Measurements from ENCODE around the gene NODAL.

The NODAL gene

GRCh38 chr10:70432561-70433263 is 8.8 kb downstream of the NODAL start:
- H3K36me3 ChIP-seq (ENCODE audit: control insufficient read depth in 2 of 2, insufficient read depth in 2 of 2, low read length in 2 of 2) = peaks cover 6 to 12% of the 10 kb centered on the region in 2 donors
- no peak overlapping the region for H3K27ac ChIP-seq (ENCODE audit: low read depth in 2 of 2, low read length in 2 of 2)
- peaks cover 13 to 18% of the 10 kb centered on the region in 2 donors for H3K4me1 ChIP-seq (ENCODE audit: control insufficient read depth in 2 of 2, insufficient read depth in 2 of 2, low read length in 2 of 2)
- H3K9ac ChIP-seq (ENCODE audit: low read depth in 1 of 2, low read length in 2 of 2) = no peak overlapping the region
- H3K4me3 ChIP-seq (ENCODE audit: low read length in 2 of 2) = no peak overlapping the region
- H3K27me3 ChIP-seq (ENCODE audit: control insufficient read depth in 2 of 2, insufficient read depth in 2 of 2, low read length in 2 of 2) = peaks cover 0 to 3% of the 10 kb centered on the region in 2 donors
- H3K9me3 ChIP-seq (ENCODE audit: control insufficient read depth in 2 of 2, low read length in 2 of 2) = no peaks in the 10 kb centered on the region

- H3K4me3 ChIP-seq (ENCODE audit: low read length in 2 of 2) = no peak overlapping the region
- H3K4me1 ChIP-seq (ENCODE audit: control insufficient read depth in 2 of 2, insufficient read depth in 2 of 2, low read length in 2 of 2) = peaks cover 13 to 18% of the 10 kb centered on the region in 2 donors
- no peaks in the 10 kb centered on the region for H3K27me3 ChIP-seq (ENCODE audit: control insufficient read depth in 2 of 2, insufficient read depth in 2 of 2, low read length in 2 of 2)
- no peak overlapping the region for H3K9ac ChIP-seq (ENCODE audit: low read depth in 1 of 2, low read length in 2 of 2)
- peak overlapping the region in 1 of 2 donors; percentile 76 for H3K27ac ChIP-seq (ENCODE audit: low read depth in 2 of 2, low read length in 2 of 2)
- H3K9me3 ChIP-seq (ENCODE audit: control insufficient read depth in 2 of 2, low read length in 2 of 2) = no peaks in the 10 kb centered on the region
- peaks cover 11 to 16% of the 10 kb centered on the region in 2 donors for H3K36me3 ChIP-seq (ENCODE audit: control insufficient read depth in 2 of 2, insufficient read depth in 2 of 2, low read length in 2 of 2)
Measured at GRCh38 chr10:70432101-70432500, 9.4 kb downstream of the NODAL start.

DNA sequence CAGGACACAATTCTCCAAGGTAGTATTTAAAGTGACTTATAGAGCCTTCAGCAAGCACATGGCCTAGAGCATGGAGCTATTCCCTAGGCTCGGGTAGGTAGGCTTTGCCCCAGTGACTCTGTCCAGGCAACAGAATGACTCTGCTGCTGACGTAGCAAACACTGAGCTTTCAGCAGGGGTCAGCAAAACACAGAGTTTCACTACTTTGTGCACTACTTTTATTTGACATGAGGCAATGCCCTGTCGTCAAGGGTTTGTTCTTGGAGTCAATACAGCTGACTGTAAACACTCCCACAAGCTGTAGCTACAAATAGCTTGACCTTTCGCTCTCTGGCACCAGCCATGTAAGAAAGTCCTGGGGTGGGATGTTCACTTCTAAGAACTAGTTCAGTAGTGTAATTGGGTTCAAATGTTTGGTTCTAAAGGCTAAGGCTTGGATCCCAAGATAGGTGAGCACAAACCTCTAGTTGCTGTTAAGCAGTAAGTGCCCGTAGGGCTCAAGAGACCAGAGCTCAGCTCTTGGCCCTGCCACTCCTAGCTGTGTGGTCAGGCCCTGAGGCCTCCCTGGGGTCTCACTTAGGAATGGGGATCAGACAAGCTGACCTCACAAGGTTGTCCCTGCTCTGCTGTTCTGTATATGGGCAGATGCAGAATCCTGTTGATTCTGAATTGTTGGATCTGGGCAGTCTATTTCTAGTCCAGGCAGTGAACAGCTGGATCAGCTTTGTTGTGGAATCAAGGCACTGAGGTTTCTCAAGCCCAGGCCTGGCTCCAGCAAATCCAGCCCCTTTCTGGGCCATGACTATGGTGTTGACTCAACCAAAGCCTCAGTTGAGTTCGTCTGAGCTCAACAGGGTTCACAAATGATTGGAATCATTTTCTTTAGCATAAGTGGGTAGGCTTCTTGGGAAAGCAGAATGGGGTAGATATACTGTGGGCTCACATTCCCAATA is 10.7 kb downstream of the NODAL start:
- Histone ChIP-seq H3K27me3 (ENCODE audit: control insufficient read depth in 2 of 2, insufficient read depth in 2 of 2, low read length in 2 of 2) (no peaks in the 10 kb centered on the region), H3K27ac (ENCODE audit: low read depth in 2 of 2, low read length in 2 of 2) (peak overlapping the region; percentile 75 to 76), H3K4me1 (ENCODE audit: control insufficient read depth in 2 of 2, insufficient read depth in 2 of 2, low read length in 2 of 2) (peaks cover 16 to 25% of the 10 kb centered on the region in 2 donors), H3K4me3 (ENCODE audit: low read length in 2 of 2) (no peak overlapping the region), H3K36me3 (ENCODE audit: control insufficient read depth in 2 of 2, insufficient read depth in 2 of 2, low read length in 2 of 2) (peaks cover 11 to 25% of the 10 kb centered on the region in 2 donors), H3K9ac (ENCODE audit: low read depth in 1 of 2, low read length in 2 of 2) (no peak overlapping the region), H3K9me3 (ENCODE audit: control insufficient read depth in 2 of 2, low read length in 2 of 2) (no peaks in the 10 kb centered on the region)

GRCh38 chr10:70426823-70427222 is 14.7 kb downstream of the NODAL start:
- Histone ChIP-seq H3K27me3 (ENCODE audit: control insufficient read depth in 2 of 2, insufficient read depth in 2 of 2, low read length in 2 of 2) (no peaks in the 10 kb centered on the region), H3K9ac (ENCODE audit: low read depth in 1 of 2, low read length in 2 of 2) (no peak overlapping the region), H3K27ac (ENCODE audit: low read depth in 2 of 2, low read length in 2 of 2) (no peak overlapping the region), H3K4me3 (ENCODE audit: low read length in 2 of 2) (no peak overlapping the region), H3K9me3 (ENCODE audit: control insufficient read depth in 2 of 2, low read length in 2 of 2) (no peaks in the 10 kb centered on the region), H3K36me3 (ENCODE audit: control insufficient read depth in 2 of 2, insufficient read depth in 2 of 2, low read length in 2 of 2) (peaks cover 32 to 57% of the 10 kb centered on the region in 2 donors), H3K4me1 (ENCODE audit: control insufficient read depth in 2 of 2, insufficient read depth in 2 of 2, low read length in 2 of 2) (peaks cover 28 to 29% of the 10 kb centered on the region in 2 donors)

DNA sequence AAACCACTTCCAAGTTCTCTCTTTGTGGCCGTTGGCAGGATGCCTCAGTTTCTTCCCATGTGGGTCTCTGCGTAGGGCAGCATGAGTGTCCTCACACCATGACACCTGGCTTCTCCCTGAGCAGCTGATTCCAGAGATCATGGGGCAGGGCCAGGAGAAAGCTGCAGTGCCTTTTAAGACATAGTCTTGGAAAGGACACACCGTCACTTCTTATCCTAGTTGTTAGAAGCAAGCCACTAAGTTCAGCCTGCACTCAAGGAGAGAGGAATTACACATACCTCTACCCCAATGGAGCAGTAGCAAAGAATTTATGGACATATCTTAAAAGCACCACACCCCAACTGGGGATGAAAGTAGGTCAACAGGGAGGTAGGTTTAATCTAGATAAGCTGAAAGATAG is 16.4 kb downstream of the NODAL start:
- Histone ChIP-seq H3K4me3 (ENCODE audit: low read length in 2 of 2) (no peak overlapping the region), H3K36me3 (ENCODE audit: control insufficient read depth in 2 of 2, insufficient read depth in 2 of 2, low read length in 2 of 2) (peaks cover 42 to 72% of the 10 kb centered on the region in 2 donors), H3K27me3 (ENCODE audit: control insufficient read depth in 2 of 2, insufficient read depth in 2 of 2, low read length in 2 of 2) (no peaks in the 10 kb centered on the region), H3K4me1 (ENCODE audit: control insufficient read depth in 2 of 2, insufficient read depth in 2 of 2, low read length in 2 of 2) (peaks cover 14 to 18% of the 10 kb centered on the region in 2 donors), H3K9me3 (ENCODE audit: control insufficient read depth in 2 of 2, low read length in 2 of 2) (no peaks in the 10 kb centered on the region), H3K27ac (ENCODE audit: low read depth in 2 of 2, low read length in 2 of 2) (peak overlapping the region in 1 of 2 donors; percentile 39), H3K9ac (ENCODE audit: low read depth in 1 of 2, low read length in 2 of 2) (no peak overlapping the region)

- no peak overlapping the region for H3K9ac ChIP-seq (ENCODE audit: low read depth in 1 of 2, low read length in 2 of 2)
- peaks cover 42 to 76% of the 10 kb centered on the region in 2 donors for H3K36me3 ChIP-seq (ENCODE audit: control insufficient read depth in 2 of 2, insufficient read depth in 2 of 2, low read length in 2 of 2)
- H3K4me1 ChIP-seq (ENCODE audit: control insufficient read depth in 2 of 2, insufficient read depth in 2 of 2, low read length in 2 of 2) = peaks cover 11 to 15% of the 10 kb centered on the region in 2 donors
- no peaks in the 10 kb centered on the region for H3K9me3 ChIP-seq (ENCODE audit: control insufficient read depth in 2 of 2, low read length in 2 of 2)
- no peak overlapping the region for H3K27ac ChIP-seq (ENCODE audit: low read depth in 2 of 2, low read length in 2 of 2)
- H3K4me3 ChIP-seq (ENCODE audit: low read length in 2 of 2) = no peak overlapping the region
- H3K27me3 ChIP-seq (ENCODE audit: control insufficient read depth in 2 of 2, insufficient read depth in 2 of 2, low read length in 2 of 2) = no peaks in the 10 kb centered on the region
Measured at GRCh38 chr10:70424320-70424719, 17.2 kb downstream of the NODAL start.

DNA sequence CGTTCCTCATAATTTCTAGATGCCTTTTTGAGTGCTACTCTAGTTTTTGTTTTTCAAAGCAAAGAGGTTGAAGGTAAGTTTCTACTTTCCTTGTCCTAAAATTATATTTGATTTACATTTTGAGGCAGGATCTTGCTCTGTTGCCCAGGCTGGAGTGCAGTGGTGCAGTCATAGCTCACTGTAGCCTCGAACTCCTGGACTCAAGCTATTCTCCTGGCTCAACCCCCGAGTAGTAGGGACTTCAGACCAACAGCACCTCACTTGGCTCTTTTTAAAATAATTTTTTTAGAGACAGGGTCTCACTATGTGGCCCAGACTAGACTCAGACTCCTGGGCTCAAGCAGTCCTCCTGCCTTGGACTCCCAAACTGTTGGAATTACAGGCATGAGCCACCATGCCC is 22.8 kb downstream of the NODAL start:
- no peak overlapping the region for H3K9ac ChIP-seq (ENCODE audit: low read depth in 1 of 2, low read length in 2 of 2)
- H3K9me3 ChIP-seq (ENCODE audit: control insufficient read depth in 2 of 2, low read length in 2 of 2) = no peaks in the 10 kb centered on the region
- H3K36me3 ChIP-seq (ENCODE audit: control insufficient read depth in 2 of 2, insufficient read depth in 2 of 2, low read length in 2 of 2) = peaks cover 25 to 43% of the 10 kb centered on the region in 2 donors
- H3K4me1 ChIP-seq (ENCODE audit: control insufficient read depth in 2 of 2, insufficient read depth in 2 of 2, low read length in 2 of 2) = no peaks in the 10 kb centered on the region
- no peak overlapping the region for H3K4me3 ChIP-seq (ENCODE audit: low read length in 2 of 2)
- H3K27me3 ChIP-seq (ENCODE audit: control insufficient read depth in 2 of 2, insufficient read depth in 2 of 2, low read length in 2 of 2) = no peaks in the 10 kb centered on the region
- no peak overlapping the region for H3K27ac ChIP-seq (ENCODE audit: low read depth in 2 of 2, low read length in 2 of 2)

GRCh38 chr10:70418229-70418628 is 23.3 kb downstream of the NODAL start:
- Histone ChIP-seq H3K4me3 (ENCODE audit: low read length in 2 of 2) (no peak overlapping the region), H3K27ac (ENCODE audit: low read depth in 2 of 2, low read length in 2 of 2) (no peak overlapping the region), H3K4me1 (ENCODE audit: control insufficient read depth in 2 of 2, insufficient read depth in 2 of 2, low read length in 2 of 2) (no peaks in the 10 kb centered on the region), H3K36me3 (ENCODE audit: control insufficient read depth in 2 of 2, insufficient read depth in 2 of 2, low read length in 2 of 2) (peaks cover 23 to 38% of the 10 kb centered on the region in 2 donors), H3K9ac (ENCODE audit: low read depth in 1 of 2, low read length in 2 of 2) (no peak overlapping the region), H3K9me3 (ENCODE audit: control insufficient read depth in 2 of 2, low read length in 2 of 2) (no peaks in the 10 kb centered on the region), H3K27me3 (ENCODE audit: control insufficient read depth in 2 of 2, insufficient read depth in 2 of 2, low read length in 2 of 2) (no peaks in the 10 kb centered on the region)

- H3K27me3 ChIP-seq (ENCODE audit: control insufficient read depth in 2 of 2, insufficient read depth in 2 of 2, low read length in 2 of 2) = no peaks in the 10 kb centered on the region
- H3K36me3 ChIP-seq (ENCODE audit: control insufficient read depth in 2 of 2, insufficient read depth in 2 of 2, low read length in 2 of 2) = peaks cover 18 to 31% of the 10 kb centered on the region in 2 donors
- no peak overlapping the region for H3K27ac ChIP-seq (ENCODE audit: low read depth in 2 of 2, low read length in 2 of 2)
- H3K4me1 ChIP-seq (ENCODE audit: control insufficient read depth in 2 of 2, insufficient read depth in 2 of 2, low read length in 2 of 2) = no peaks in the 10 kb centered on the region
- H3K9me3 ChIP-seq (ENCODE audit: control insufficient read depth in 2 of 2, low read length in 2 of 2) = no peaks in the 10 kb centered on the region
- H3K4me3 ChIP-seq (ENCODE audit: low read length in 2 of 2) = no peak overlapping the region
- H3K9ac ChIP-seq (ENCODE audit: low read depth in 1 of 2, low read length in 2 of 2) = no peak overlapping the region
Measured at GRCh38 chr10:70417568-70417967, 23.9 kb downstream of the NODAL start.

- peaks cover 4 to 10% of the 10 kb centered on the region in 2 donors for H3K36me3 ChIP-seq (ENCODE audit: control insufficient read depth in 2 of 2, insufficient read depth in 2 of 2, low read length in 2 of 2)
- no peaks in the 10 kb centered on the region for H3K27me3 ChIP-seq (ENCODE audit: control insufficient read depth in 2 of 2, insufficient read depth in 2 of 2, low read length in 2 of 2)
- no peak overlapping the region for H3K27ac ChIP-seq (ENCODE audit: low read depth in 2 of 2, low read length in 2 of 2)
- H3K4me3 ChIP-seq (ENCODE audit: low read length in 2 of 2) = no peak overlapping the region
- peaks cover 0 to 2% of the 10 kb centered on the region in 2 donors for H3K4me1 ChIP-seq (ENCODE audit: control insufficient read depth in 2 of 2, insufficient read depth in 2 of 2, low read length in 2 of 2)
- no peaks in the 10 kb centered on the region for H3K9me3 ChIP-seq (ENCODE audit: control insufficient read depth in 2 of 2, low read length in 2 of 2)
- H3K9ac ChIP-seq (ENCODE audit: low read depth in 1 of 2, low read length in 2 of 2) = no peak overlapping the region
Measured at GRCh38 chr10:70412356-70412755, 29.1 kb downstream of the NODAL start.

All from mucosa of rectum (tissue), 2 donors.